NCI-H1436 treated with DMSO at 0.1 percent for 48 hours (cell line): Measurements from ENCODE around the gene PAPOLG.
"Not testable (repeated sequence)": the region's sequence is repeated elsewhere in the genome, so short reads cannot be mapped to it uniquely, and the experiment has no call there.

Experiments used
- DNase-seq: peaks from one replicate; lab custom pipeline; 2025; lab: John Stamatoyannopoulos, UW

Gene PAPOLG

GRCh38 chr2:60775048-60775639 is 19.1 kb downstream of the PAPOLG start:
- DNase-seq, result no peak

GRCh38 chr2:60778352-60778751 is 22.3 kb downstream of the PAPOLG start:
- no peak for DNase-seq

- DNase-seq, result no peak
These were observed 23.4 kb downstream of the PAPOLG start for GRCh38 chr2:60779426-60779825.

GRCh38 chr2:60780721-60781120 is 24.7 kb downstream of the PAPOLG start:
- DNase-seq, result no peak

- no peak for DNase-seq
These were observed 37.1 kb downstream of the PAPOLG start for GRCh38 chr2:60793169-60793568.

GRCh38 chr2:60794271-60794863 is 38.3 kb downstream of the PAPOLG start:
- DNase-seq, result no peak

GRCh38 chr2:60796573-60797509 is 40.8 kb downstream of the PAPOLG start:
- DNase-seq, result no peak

GRCh38 chr2:60804473-60804872 is 48.4 kb downstream of the PAPOLG start:
- no peak for DNase-seq

- no peak for DNase-seq
These were observed 50.5 kb downstream of the PAPOLG start for GRCh38 chr2:60806595-60806987.

- DNase-seq, result no peak
These were observed 51.1 kb downstream of the PAPOLG start for GRCh38 chr2:60806988-60807681.

- DNase-seq, result no peak
These were observed 52.3 kb downstream of the PAPOLG start for GRCh38 chr2:60808330-60808801.

GRCh38 chr2:60811491-60812375 is 55.7 kb downstream of the PAPOLG start:
- no peak for DNase-seq

- not testable (repeated sequence) for DNase-seq
These were observed 61.1 kb downstream of the PAPOLG start for GRCh38 chr2:60817191-60817590.

- no peak for DNase-seq
These were observed 62.2 kb downstream of the PAPOLG start for GRCh38 chr2:60818272-60818671.

GRCh38 chr2:60819155-60819862 is 63.2 kb downstream of the PAPOLG start:
- no peak for DNase-seq

- DNase-seq, result no peak
These were observed 63.9 kb downstream of the PAPOLG start for GRCh38 chr2:60819936-60820335.

GRCh38 chr2:60820416-60821132 is 64.5 kb downstream of the PAPOLG start:
- no peak for DNase-seq

- no peak for DNase-seq
These were observed 65.0 kb downstream of the PAPOLG start for GRCh38 chr2:60821133-60821469.

GRCh38 chr2:60821587-60822302 is 65.7 kb downstream of the PAPOLG start:
- DNase-seq, result no peak
